ENCODE measurements around the gene CA10.

Gene CA10

GRCh38 chr17:51661403-51661802, 497.1 kb downstream of the CA10 start:
- no peak overlapping the region for H2AFZ ChIP-seq
- H3K27ac ChIP-seq, result no peak overlapping the region
- no peak overlapping the region for H3K4me3 ChIP-seq (ENCODE audit: low read depth, low read length)
- no peaks in the 10 kb centered on the region for H3K79me2 ChIP-seq
- H3K36me3 ChIP-seq (ENCODE audit: control insufficient read depth, insufficient read depth, low read length), result no peaks in the 10 kb centered on the region
- no peaks in the 10 kb centered on the region for H3K4me1 ChIP-seq
- TF ChIP-seq CTCF (IDR thresholded peaks at IDR 0.05), result no peak
- no peak overlapping the region for H3K9ac ChIP-seq
- H3K9me3 ChIP-seq (ENCODE audit: control insufficient read depth, low read length), result no peaks in the 10 kb centered on the region
- no peaks in the 10 kb centered on the region for H3K27me3 ChIP-seq (ENCODE audit: control insufficient read depth, insufficient read depth, low read length)
- no peak overlapping the region for H3K4me2 ChIP-seq (ENCODE audit: low read length)

- Histone ChIP-seq H3K36me3 (ENCODE audit: control insufficient read depth, insufficient read depth, low read length) (no peaks in the 10 kb centered on the region), H3K79me2 (no peaks in the 10 kb centered on the region), H3K4me1 (no peaks in the 10 kb centered on the region), H2AFZ (no peak overlapping the region), H3K9me3 (ENCODE audit: control insufficient read depth, low read length) (no peaks in the 10 kb centered on the region), H3K4me2 (ENCODE audit: low read length) (no peak overlapping the region), H3K9ac (no peak overlapping the region), H3K27me3 (ENCODE audit: control insufficient read depth, insufficient read depth, low read length) (no peaks in the 10 kb centered on the region), H3K27ac (no peak overlapping the region), H3K4me3 (ENCODE audit: low read depth, low read length) (no peak overlapping the region)
- TF ChIP-seq CTCF (IDR thresholded peaks at IDR 0.05), result no peak
Observed at GRCh38 chr17:51660266-51660665, 498.2 kb downstream of the CA10 start.

- Histone ChIP-seq H3K36me3 (ENCODE audit: control insufficient read depth, insufficient read depth, low read length) (no peaks in the 10 kb centered on the region), H3K9me3 (ENCODE audit: control insufficient read depth, low read length) (no peaks in the 10 kb centered on the region), H3K79me2 (no peaks in the 10 kb centered on the region), H3K4me1 (no peaks in the 10 kb centered on the region), H3K27ac (no peak overlapping the region), H2AFZ (no peak overlapping the region), H3K27me3 (ENCODE audit: control insufficient read depth, insufficient read depth, low read length) (no peaks in the 10 kb centered on the region), H3K9ac (no peak overlapping the region), H3K4me3 (ENCODE audit: low read depth, low read length) (no peak overlapping the region), H3K4me2 (ENCODE audit: low read length) (no peak overlapping the region)
- no peak for TF ChIP-seq CTCF (IDR thresholded peaks at IDR 0.05)
Observed at GRCh38 chr17:51657224-51657623, 501.3 kb downstream of the CA10 start.

GRCh38 chr17:51653878-51654277, 504.6 kb downstream of the CA10 start:
- no peak overlapping the region for H2AFZ ChIP-seq
- H3K4me1 ChIP-seq, result no peaks in the 10 kb centered on the region
- no peak overlapping the region for H3K9ac ChIP-seq

More at GRCh38 chr17:51653878-51654277, 504.6 kb downstream of the CA10 start:
- no peak for TF ChIP-seq CTCF (IDR thresholded peaks at IDR 0.05)
- Histone ChIP-seq H3K27me3 (ENCODE audit: control insufficient read depth, insufficient read depth, low read length) (no peaks in the 10 kb centered on the region), H3K36me3 (ENCODE audit: control insufficient read depth, insufficient read depth, low read length) (no peaks in the 10 kb centered on the region), H3K4me3 (ENCODE audit: low read depth, low read length) (no peak overlapping the region), H3K79me2 (no peaks in the 10 kb centered on the region), H3K9me3 (ENCODE audit: control insufficient read depth, low read length) (no peaks in the 10 kb centered on the region), H3K4me2 (ENCODE audit: low read length) (no peak overlapping the region), H3K27ac (no peak overlapping the region)

Measured in parathyroid adenoma (tissue), 2 donors.